ENCODE measurements around the gene MGMT. TPM values are rescaled to one million over a fixed set of nuclear protein-coding genes. Genes with fewer than 3 reads are reported as not detected.

The MGMT gene
- total and polyA plus RNA-seq, 2 of the 4 experiments (the other 2 are of a cell fraction), result 11.5 to 17.8 TPM

DNA sequence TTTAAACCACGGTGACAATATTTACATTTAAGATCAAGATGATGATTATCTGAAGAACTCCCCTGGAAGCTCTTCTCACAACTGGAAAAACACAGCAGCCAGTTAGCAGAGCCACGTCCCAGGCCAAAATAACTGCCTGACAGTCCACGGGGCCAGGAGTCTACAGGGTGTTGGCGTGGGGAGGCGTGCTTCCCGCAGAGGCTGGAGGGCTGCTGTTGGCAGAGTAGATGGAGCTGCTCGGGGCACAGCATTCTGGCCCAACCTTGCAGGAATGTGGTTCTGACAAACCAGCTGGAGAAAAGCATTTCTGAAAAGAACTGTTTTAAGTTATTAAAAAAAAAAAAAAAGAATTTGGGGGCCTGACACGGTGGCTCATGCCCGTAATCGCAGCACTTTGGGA lies 319.2 kb downstream of the MGMT start:
- in situ Hi-C loops (cut with MboI; ENCODE audit: low sequenced_read_pairs), result no loop called here
- ChIA-PET CTCF (no interaction called here), POLR2A (ENCODE audit: unreplicated experiment) (no interaction called here)
- Histone ChIP-seq H3K9me3 (ENCODE audit: control insufficient read depth, insufficient read depth, low read length) (peaks cover 24% of the 10 kb centered on the region), H3K14ac (replicated peaks; ENCODE audit: low read depth, low read length) (no peak overlapping the region), H3K4me2 (ENCODE audit: low read depth, low read length) (no peak overlapping the region), H3K36me3 (ENCODE audit: control insufficient read depth, insufficient read depth, low read length) (no peaks in the 10 kb centered on the region), H3K56ac (ENCODE audit: extremely low read depth, insufficient read depth, low read length) (no peak overlapping the region), H3K27me3 (ENCODE audit: control insufficient read depth, insufficient read depth, low read length) (no peaks in the 10 kb centered on the region), H3K9me1 (ENCODE audit: insufficient read depth, low read length) (no peaks in the 10 kb centered on the region), H3K18ac (ENCODE audit: low read depth, low read length) (no peak overlapping the region), H3K4ac (ENCODE audit: low read depth, low read length) (no peak overlapping the region), H4K5ac (ENCODE audit: low read depth, low read length) (no peak overlapping the region), H3K9ac (ENCODE audit: low read depth, low read length) (no peak overlapping the region), H4K91ac (ENCODE audit: insufficient read depth, low read depth, low read length) (no peak overlapping the region), H4K20me1 (ENCODE audit: insufficient read depth, low read length) (no peaks in the 10 kb centered on the region), H4K8ac (ENCODE audit: low read depth in 2 of 2, low read length in 2 of 2) (no peak overlapping the region), H3K4me3 (ENCODE audit: insufficient read depth, low read depth, low read length) (no peak overlapping the region), H2AK5ac (ENCODE audit: low read depth, low read length) (no peak overlapping the region), H3K79me1 (ENCODE audit: low read depth in 1 of 2, low read length in 2 of 2) (no peaks in the 10 kb centered on the region), H2BK120ac (ENCODE audit: low read depth, low read length) (no peak overlapping the region), H3K23ac (ENCODE audit: low read depth, low read length) (no peak overlapping the region), H2AK9ac (replicated peaks; ENCODE audit: low read depth, low read length, poor library complexity) (no peak overlapping the region), H2AFZ (replicated peaks; ENCODE audit: low read length, poor library complexity) (no peak overlapping the region), H3K4me1 (ENCODE audit: control insufficient read depth, insufficient read depth, low read length) (no peaks in the 10 kb centered on the region), H3K27ac (ENCODE audit: insufficient read depth, low read length) (no peak overlapping the region), H2BK20ac (ENCODE audit: low read depth, low read length) (no peak overlapping the region), H2BK5ac (ENCODE audit: low read depth, low read length, poor library complexity, severe bottlenecking) (no peak overlapping the region), H2BK15ac (ENCODE audit: low read depth, low read length) (no peak overlapping the region)
- intact Hi-C loops (cut with micrococcal nuclease), result no loop called here
- dilution Hi-C loops (cut with HindIII; ENCODE audit: low sequenced_read_pairs, unreplicated experiment), result no loop called here
- DNase-seq, result no peak
- no peak for ATAC-seq (ENCODE audit: low read depth)
- no CpG with 5 or more reads among the region's 10 CpGs for WGBS, 2 experiments (ENCODE audit: extremely low coverage in 2 of 2, insufficient read length in 1 of 2)
- BruUV-seq (replicated peaks), result no TSS peak
- no peak for TF ChIP-seq CEBPB (IDR thresholded peaks at IDR 0.05; ENCODE audit: low read depth, low read length)
- no peak for TF ChIP-seq FOS (IDR thresholded peaks at IDR 0.05; ENCODE audit: low read depth, low read length)
- TF ChIP-seq MAZ (IDR thresholded peaks at IDR 0.05; ENCODE audit: borderline replicate concordance, low read depth, low read length), result no peak

Measured in IMR-90 (cell line).